HepG2 (cell line): ENCODE data around the gene RTEL1. TPM values are rescaled to one million over a fixed set of nuclear protein-coding genes. Genes with fewer than 3 reads are reported as not detected.

Source experiments
- BCL6 ChIP-seq: IDR thresholded peaks from 2 replicates; pipeline ENCODE4 v1.6.1; 2016; ENCODE audit warnings: missing genetic modification reagents, missing compliant biosample characterization
- FOSL1 ChIP-seq: sonication (generic); formaldehyde crosslinking; IDR thresholded peaks from 2 replicates; pipeline ENCODE4 v1.9.0; 2021; ENCODE audit warnings: missing genetic modification reagents, borderline replicate concordance
- FOXK1 ChIP-seq: sonication (generic); formaldehyde crosslinking; IDR thresholded peaks from 2 replicates; pipeline ENCODE4 v1.4.0; 2020; ENCODE audit warnings: low read depth, missing genetic modification reagents, borderline replicate concordance
- HNRNPLL ChIP-seq: fragments of 200-400 bp; formaldehyde crosslinking; IDR thresholded peaks from 2 replicates; pipeline ENCODE4 v1.6.1; 2017; ENCODE audit warnings: mild to moderate bottlenecking, low read depth, low read length; ENCODE audit not compliant: poor library complexity, severe bottlenecking
- JUN ChIP-seq: sonication (generic); formaldehyde crosslinking; IDR thresholded peaks from 2 replicates; pipeline ENCODE4 v1.4.0; 2020; ENCODE audit warnings: mild to moderate bottlenecking, missing genetic modification reagents
- MAZ ChIP-seq, 2 experiments: sonication (generic) in 1 of 2; formaldehyde crosslinking in 1 of 2; IDR thresholded peaks; 2 replicates each; pipeline versions ENCODE4 v1.5.0 to v1.6.1; 2012 to 2020; ENCODE audit warnings: low read depth in 2 of 2, mild to moderate bottlenecking in 2 of 2, borderline replicate concordance in 1 of 2, improper control_type of control experiment in 1 of 2, low read length in 1 of 2, missing genetic modification reagents in 1 of 2, moderate library complexity in 1 of 2
- PAX8 ChIP-seq: sonication (generic); formaldehyde crosslinking; IDR thresholded peaks from 2 replicates; pipeline ENCODE4 v1.8.0; 2022; ENCODE audit warnings: mild to moderate bottlenecking, missing genetic modification reagents, borderline replicate concordance
- REXO4 ChIP-seq: sonication (generic); formaldehyde crosslinking; IDR thresholded peaks from 2 replicates; pipeline ENCODE4 v1.8.0; 2022; ENCODE audit warnings: missing genetic modification reagents, mild to moderate bottlenecking, borderline replicate concordance
- RFX5 ChIP-seq: IDR thresholded peaks from 2 replicates; pipeline ENCODE4 v1.6.1; 2011; ENCODE audit warnings: low read depth, low read length, improper control_type of control experiment
- SCMH1 ChIP-seq: sonication (generic); formaldehyde crosslinking; IDR thresholded peaks from 2 replicates; pipeline ENCODE4 v1.9.0; 2021; ENCODE audit warnings: missing genetic modification reagents, mild to moderate bottlenecking, borderline replicate concordance
- SIX4 ChIP-seq: sonication (generic); formaldehyde crosslinking; IDR thresholded peaks from 2 replicates; pipeline ENCODE4 v1.4.0; 2020; ENCODE audit warnings: missing genetic modification reagents
- SP1 ChIP-seq, 2 experiments: fragments of 450-650 bp in 1 of 2; sonication (generic) in 1 of 2; formaldehyde crosslinking in 1 of 2; IDR thresholded peaks; 2 replicates each; pipeline versions ENCODE4 v1.4.0 to v1.6.1; 2016 to 2020; ENCODE audit warnings: missing genetic modification reagents in 1 of 2
- ZFP41 ChIP-seq: sonication (generic); formaldehyde crosslinking; IDR thresholded peaks from 2 replicates; pipeline ENCODE4 v1.4.0; 2020; ENCODE audit warnings: mild to moderate bottlenecking, missing genetic modification reagents, borderline replicate concordance
- ZGPAT ChIP-seq: IDR thresholded peaks from 2 replicates; pipeline ENCODE4 v1.6.1; 2016; ENCODE audit warnings: mild to moderate bottlenecking
- ZNF335 ChIP-seq: sonication (generic); formaldehyde crosslinking; IDR thresholded peaks from 2 replicates; pipeline ENCODE4 v1.4.0; 2020; ENCODE audit warnings: missing genetic modification reagents
- ZNF362 ChIP-seq: sonication (generic); formaldehyde crosslinking; IDR thresholded peaks from 2 replicates; pipeline ENCODE4 v1.4.0; 2020; ENCODE audit warnings: missing genetic modification reagents, mild to moderate bottlenecking, borderline replicate concordance
- ZNF446 ChIP-seq: sonication (generic); formaldehyde crosslinking; IDR thresholded peaks from 2 replicates; pipeline ENCODE4 v1.5.0; 2020; ENCODE audit warnings: mild to moderate bottlenecking, missing genetic modification reagents
- ZNF652 ChIP-seq: IDR thresholded peaks from 2 replicates; pipeline ENCODE4 v1.6.1; 2016; ENCODE audit warnings: low read depth, borderline replicate concordance
- ZNF724P ChIP-seq: sonication (generic); formaldehyde crosslinking; IDR thresholded peaks from 2 replicates; pipeline ENCODE4 v1.8.0; 2022; ENCODE audit warnings: missing genetic modification reagents, borderline replicate concordance
- ZSCAN21 ChIP-seq: sonication (generic); formaldehyde crosslinking; IDR thresholded peaks from 2 replicates; pipeline ENCODE4 v1.8.0; 2022; ENCODE audit warnings: mild to moderate bottlenecking, missing genetic modification reagents, moderate library complexity, borderline replicate concordance
- ZSCAN25 ChIP-seq: sonication (generic); formaldehyde crosslinking; IDR thresholded peaks from 2 replicates; pipeline ENCODE4 v1.8.0; 2022; ENCODE audit warnings: mild to moderate bottlenecking, missing genetic modification reagents
- polyA plus RNA-seq, 8 experiments: library from polyadenylated mRNA; depleted of rRNA in 3 of 8; stranded (reverse) in 7 of 8; unstranded in 1 of 8; fragments of >200 nt; fragmentation: Illumina TruSeq in 4 of 8; extraction: Trizol in 4 of 8; gene quantifications; 2 replicates each; pipeline versions ENCODE4 v1.2.1 to v1.2.3, GENCODE V29; 2011 to 2016; ENCODE audit warnings: low read depth in 4 of 8, missing spikeins in 1 of 8, mixed read lengths in 1 of 8; ENCODE audit not compliant: insufficient read depth in 1 of 8
- total RNA-seq, 5 experiments: library from RNA; depleted of rRNA; stranded (reverse); fragments of >200 nt; fragmentation: Illumina TruSeq; extraction: Trizol; gene quantifications; 2 replicates each; pipeline ENCODE4 v1.2.3, GENCODE V29; 2016; ENCODE audit warnings: low read depth in 1 of 5
- TF ChIP-seq, protein P1 (sequence below): sonication (generic); formaldehyde crosslinking; IDR thresholded peaks from 2 replicates; pipeline ENCODE4 v1.5.0; 2020; ENCODE audit warnings: mild to moderate bottlenecking, missing genetic modification reagents, borderline replicate concordance

Gene RTEL1
- total and polyA plus RNA-seq, 2 of the 13 experiments (the other 11 are each of a cell fraction or from before 2014, with no cell fraction given): 21.8 to 36.4 TPM

DNA sequence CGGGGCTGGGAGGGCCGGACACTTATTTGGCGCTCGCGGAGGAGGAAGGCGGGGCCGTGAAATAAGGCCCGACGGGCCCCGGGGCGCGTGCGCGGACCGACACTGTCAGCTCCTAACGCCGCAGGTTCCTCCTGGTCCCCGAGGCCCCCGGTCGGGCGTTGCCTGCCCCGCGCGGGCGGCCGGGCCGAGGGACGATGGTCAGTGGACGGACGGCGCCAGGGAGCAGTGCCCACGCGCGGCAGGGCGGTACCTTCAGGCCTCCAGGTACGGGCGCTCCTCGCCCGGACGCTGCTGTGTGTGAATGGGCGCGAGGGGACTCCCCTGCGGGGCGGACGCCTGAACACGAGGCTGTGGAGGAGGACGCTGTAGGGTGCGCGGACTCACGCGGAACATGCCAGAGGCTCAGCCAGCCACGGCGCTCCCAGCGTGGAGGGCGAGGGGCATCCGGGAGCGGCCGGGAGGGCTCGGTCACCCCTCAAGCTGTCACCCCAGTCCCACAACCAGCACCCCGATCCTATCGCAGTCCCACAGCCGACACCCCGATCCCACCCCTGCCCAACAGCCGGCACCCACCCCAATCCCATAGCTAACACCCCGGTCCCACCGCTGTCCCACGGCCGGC lies 30.9 kb upstream of the RTEL1 start (continued):
- TF ChIP-seq, protein P1, sequence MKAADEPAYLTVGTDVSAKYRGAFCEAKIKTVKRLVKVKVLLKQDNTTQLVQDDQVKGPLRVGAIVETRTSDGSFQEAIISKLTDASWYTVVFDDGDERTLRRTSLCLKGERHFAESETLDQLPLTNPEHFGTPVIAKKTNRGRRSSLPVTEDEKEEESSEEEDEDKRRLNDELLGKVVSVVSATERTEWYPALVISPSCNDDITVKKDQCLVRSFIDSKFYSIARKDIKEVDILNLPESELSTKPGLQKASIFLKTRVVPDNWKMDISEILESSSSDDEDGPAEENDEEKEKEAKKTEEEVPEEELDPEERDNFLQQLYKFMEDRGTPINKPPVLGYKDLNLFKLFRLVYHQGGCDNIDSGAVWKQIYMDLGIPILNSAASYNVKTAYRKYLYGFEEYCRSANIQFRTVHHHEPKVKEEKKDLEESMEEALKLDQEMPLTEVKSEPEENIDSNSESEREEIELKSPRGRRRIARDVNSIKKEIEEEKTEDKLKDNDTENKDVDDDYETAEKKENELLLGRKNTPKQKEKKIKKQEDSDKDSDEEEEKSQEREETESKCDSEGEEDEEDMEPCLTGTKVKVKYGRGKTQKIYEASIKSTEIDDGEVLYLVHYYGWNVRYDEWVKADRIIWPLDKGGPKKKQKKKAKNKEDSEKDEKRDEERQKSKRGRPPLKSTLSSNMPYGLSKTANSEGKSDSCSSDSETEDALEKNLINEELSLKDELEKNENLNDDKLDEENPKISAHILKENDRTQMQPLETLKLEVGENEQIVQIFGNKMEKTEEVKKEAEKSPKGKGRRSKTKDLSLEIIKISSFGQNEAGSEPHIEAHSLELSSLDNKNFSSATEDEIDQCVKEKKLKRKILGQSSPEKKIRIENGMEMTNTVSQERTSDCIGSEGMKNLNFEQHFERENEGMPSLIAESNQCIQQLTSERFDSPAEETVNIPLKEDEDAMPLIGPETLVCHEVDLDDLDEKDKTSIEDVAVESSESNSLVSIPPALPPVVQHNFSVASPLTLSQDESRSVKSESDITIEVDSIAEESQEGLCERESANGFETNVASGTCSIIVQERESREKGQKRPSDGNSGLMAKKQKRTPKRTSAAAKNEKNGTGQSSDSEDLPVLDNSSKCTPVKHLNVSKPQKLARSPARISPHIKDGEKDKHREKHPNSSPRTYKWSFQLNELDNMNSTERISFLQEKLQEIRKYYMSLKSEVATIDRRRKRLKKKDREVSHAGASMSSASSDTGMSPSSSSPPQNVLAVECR (CRISPR knock-in tag): peak; percentile 95
- no peak for TF ChIP-seq JUN (CRISPR knock-in tag)
- TF ChIP-seq SP1 (IDR thresholded peaks at IDR 0.05): no peak
- TF ChIP-seq SP1 (CRISPR knock-in tag; IDR thresholded peaks at IDR 0.05): peak; percentile 90
- no peak for TF ChIP-seq REXO4 (CRISPR knock-in tag)
- TF ChIP-seq HNRNPLL: peak; percentile 70
- peak; percentile 92 for TF ChIP-seq ZFP41 (CRISPR knock-in tag)
- 0 out of 2 replicates have a peak, but pooled peaks have one; percentile 81 for TF ChIP-seq ZSCAN25 (CRISPR knock-in tag)
- TF ChIP-seq ZNF652 (CRISPR knock-in tag): no peak
- no peak for TF ChIP-seq ZNF335 (CRISPR knock-in tag)
- no peak for TF ChIP-seq SCMH1 (CRISPR knock-in tag)
- no peak for TF ChIP-seq RFX5
- peak; percentile 96 for TF ChIP-seq ZGPAT
- peak; percentile 95 for TF ChIP-seq ZNF446
- TF ChIP-seq SIX4 (CRISPR knock-in tag): peak; percentile 63; the same call in 1 of the 2 replicates
- TF ChIP-seq PAX8 (CRISPR knock-in tag): peak; percentile 68; the same call in 1 of the 2 replicates
- TF ChIP-seq BCL6 (CRISPR knock-in tag): peak; percentile 62
- TF ChIP-seq FOXK1 (CRISPR knock-in tag): peak; percentile 78; the same call in 1 of the 2 replicates
- TF ChIP-seq MAZ (IDR thresholded peaks at IDR 0.05; ENCODE audit: borderline replicate concordance, low read depth, low read length): peak; percentile 82; the same call in 1 of the 2 replicates
- peak; percentile 50; the same call in 1 of the 2 replicates for TF ChIP-seq MAZ (CRISPR knock-in tag; IDR thresholded peaks at IDR 0.05; ENCODE audit: low read depth)
- TF ChIP-seq ZSCAN21 (CRISPR knock-in tag): peak; percentile 88; the same call in 1 of the 2 replicates
- TF ChIP-seq ZNF724P: 0 out of 2 replicates have a peak, but pooled peaks have one; percentile 87
- peak; percentile 61; the same call in 1 of the 2 replicates for TF ChIP-seq ZNF362
- 0 out of 2 replicates have a peak, but pooled peaks have one; percentile 35 for TF ChIP-seq FOSL1 (CRISPR knock-in tag)
